ENCODE data around the gene VAMP5.

The VAMP5 gene

GRCh38 chr2:85540133-85540648 lies 44.0 kb upstream of the VAMP5 start:
- TF ChIP-seq CTCF (IDR thresholded peaks at IDR 0.05; ENCODE audit: borderline replicate concordance, extremely low read depth, low read length, poor library complexity, severe bottlenecking): no peak
- no peak for TF ChIP-seq EZH2 (IDR thresholded peaks at IDR 0.05; ENCODE audit: borderline replicate concordance, low read depth, low read length, severe bottlenecking)
- no peak for ATAC-seq (ENCODE audit: insufficient read depth, low read depth)
- no peak for DNase-seq
- H3K36me3 ChIP-seq (ENCODE audit: insufficient read depth, low read length): peaks cover 62% of the 10 kb centered on the region
- H3K79me2 ChIP-seq (ENCODE audit: insufficient read depth, low read length): peaks cover 67% of the 10 kb centered on the region
- H3K9me3 ChIP-seq (ENCODE audit: insufficient read depth, low read length, severe bottlenecking): no peaks in the 10 kb centered on the region
- no peak overlapping the region for H2AFZ ChIP-seq (ENCODE audit: low read depth, low read length)
- H3K27ac ChIP-seq (ENCODE audit: low read length): peak overlapping the region; percentile 92
- H3K27me3 ChIP-seq (ENCODE audit: insufficient read depth, low read length, poor library complexity): no peaks in the 10 kb centered on the region
- H3K4me1 ChIP-seq (ENCODE audit: insufficient read depth, low read length): peaks cover 45% of the 10 kb centered on the region
- H3K4me2 ChIP-seq (ENCODE audit: insufficient read depth, low read length): peak overlapping the region; percentile 75
- H3K9ac ChIP-seq (ENCODE audit: low read depth, low read length): peak overlapping the region; percentile 95
- peak overlapping the region; percentile 78 to 87 for H3K4me3 ChIP-seq (ENCODE audit: low read depth in 1 of 2, low read length in 2 of 2)
- H4K20me1 ChIP-seq (ENCODE audit: insufficient read depth, low read length): peaks cover 51% of the 10 kb centered on the region

- DNase-seq: no peak
- no peak for ATAC-seq (ENCODE audit: insufficient read depth, low read depth)
- peak overlapping the region; percentile 22; the same call in 1 of the 2 replicates for H3K27ac ChIP-seq (ENCODE audit: low read length)
- H3K4me2 ChIP-seq (ENCODE audit: insufficient read depth, low read length): peak overlapping the region; percentile 75
- peaks cover 57% of the 10 kb centered on the region for H4K20me1 ChIP-seq (ENCODE audit: insufficient read depth, low read length)
- H2AFZ ChIP-seq (ENCODE audit: low read depth, low read length): no peak overlapping the region
- no peaks in the 10 kb centered on the region for H3K27me3 ChIP-seq (ENCODE audit: insufficient read depth, low read length, poor library complexity)
- peaks cover 66% of the 10 kb centered on the region for H3K79me2 ChIP-seq (ENCODE audit: insufficient read depth, low read length)
- peak overlapping the region; percentile 78 to 87; a peak in 3 of 4 replicates for H3K4me3 ChIP-seq (ENCODE audit: low read depth in 1 of 2, low read length in 2 of 2)
- peaks cover 70% of the 10 kb centered on the region for H3K36me3 ChIP-seq (ENCODE audit: insufficient read depth, low read length)
- H3K9me3 ChIP-seq (ENCODE audit: insufficient read depth, low read length, severe bottlenecking): no peaks in the 10 kb centered on the region
- H3K9ac ChIP-seq (ENCODE audit: low read depth, low read length): peak overlapping the region; percentile 95
- peaks cover 44% of the 10 kb centered on the region for H3K4me1 ChIP-seq (ENCODE audit: insufficient read depth, low read length)
- TF ChIP-seq CTCF (IDR thresholded peaks at IDR 0.05; ENCODE audit: borderline replicate concordance, extremely low read depth, low read length, poor library complexity, severe bottlenecking) (no peak), EZH2 (IDR thresholded peaks at IDR 0.05; ENCODE audit: borderline replicate concordance, low read depth, low read length, severe bottlenecking) (no peak)
These were observed 43.0 kb upstream of the VAMP5 start for GRCh38 chr2:85541262-85541661.

GRCh38 chr2:85541753-85542457 lies 42.3 kb upstream of the VAMP5 start:
- peaks cover 75% of the 10 kb centered on the region for H3K36me3 ChIP-seq (ENCODE audit: insufficient read depth, low read length)
- H3K27me3 ChIP-seq (ENCODE audit: insufficient read depth, low read length, poor library complexity): no peaks in the 10 kb centered on the region
- H3K79me2 ChIP-seq (ENCODE audit: insufficient read depth, low read length): peaks cover 59% of the 10 kb centered on the region
- H3K27ac ChIP-seq (ENCODE audit: low read length): peak overlapping the region; percentile 22; the same call in 1 of the 2 replicates
- TF ChIP-seq CTCF (IDR thresholded peaks at IDR 0.05; ENCODE audit: borderline replicate concordance, extremely low read depth, low read length, poor library complexity, severe bottlenecking) (no peak), EZH2 (IDR thresholded peaks at IDR 0.05; ENCODE audit: borderline replicate concordance, low read depth, low read length, severe bottlenecking) (no peak)
- no peaks in the 10 kb centered on the region for H3K9me3 ChIP-seq (ENCODE audit: insufficient read depth, low read length, severe bottlenecking)
- ATAC-seq (ENCODE audit: insufficient read depth, low read depth) (no peak), DNase-seq (no peak)
- H3K9ac ChIP-seq (ENCODE audit: low read depth, low read length): peak overlapping the region; percentile 95
- H3K4me3 ChIP-seq (ENCODE audit: low read depth in 1 of 2, low read length in 2 of 2): peak overlapping the region; percentile 78 to 87; a peak in 3 of 4 replicates
- peaks cover 57% of the 10 kb centered on the region for H4K20me1 ChIP-seq (ENCODE audit: insufficient read depth, low read length)
- no peak overlapping the region for H2AFZ ChIP-seq (ENCODE audit: low read depth, low read length)
- H3K4me2 ChIP-seq (ENCODE audit: insufficient read depth, low read length): peak overlapping the region; percentile 75
- H3K4me1 ChIP-seq (ENCODE audit: insufficient read depth, low read length): peaks cover 38% of the 10 kb centered on the region
